MV-4-11 (cell line): ENCODE results near the gene FEN1.

Source experiments
- DNase-seq: peaks from one replicate; lab custom pipeline; 2025; lab: John Stamatoyannopoulos, UW

Gene FEN1

GRCh38 chr11:61757213-61757862 lies 35.4 kb upstream of the FEN1 start:
- no peak for DNase-seq

GRCh38 chr11:61760946-61761345 lies 31.8 kb upstream of the FEN1 start:
- DNase-seq = no peak

GRCh38 chr11:61761440-61762222 lies 31.1 kb upstream of the FEN1 start:
- no peak for DNase-seq

- no peak for DNase-seq
Measured at GRCh38 chr11:61762223-61762615, 30.5 kb upstream of the FEN1 start.

- no peak for DNase-seq
Measured at GRCh38 chr11:61762798-61763197, 29.9 kb upstream of the FEN1 start.

GRCh38 chr11:61763930-61764605 lies 28.6 kb upstream of the FEN1 start:
- no peak for DNase-seq

GRCh38 chr11:61764606-61765260 lies 28.0 kb upstream of the FEN1 start:
- no peak for DNase-seq

GRCh38 chr11:61765550-61766253 lies 27.0 kb upstream of the FEN1 start:
- no peak for DNase-seq

GRCh38 chr11:61766353-61766841 lies 26.3 kb upstream of the FEN1 start:
- DNase-seq = no peak

- no peak for DNase-seq
Measured at GRCh38 chr11:61768376-61769076, 24.2 kb upstream of the FEN1 start.

GRCh38 chr11:61769169-61769920 lies 23.4 kb upstream of the FEN1 start:
- DNase-seq = no peak

GRCh38 chr11:61769946-61770683 lies 22.6 kb upstream of the FEN1 start:
- no peak for DNase-seq

- DNase-seq = no peak
Measured at GRCh38 chr11:61771195-61771894, 21.4 kb upstream of the FEN1 start.

GRCh38 chr11:61771985-61772455 lies 20.7 kb upstream of the FEN1 start:
- no peak for DNase-seq

GRCh38 chr11:61773356-61773755 lies 19.4 kb upstream of the FEN1 start:
- no peak for DNase-seq

- DNase-seq = no peak
Measured at GRCh38 chr11:61773809-61774208, 18.9 kb upstream of the FEN1 start.

GRCh38 chr11:61774411-61774810 lies 18.3 kb upstream of the FEN1 start:
- DNase-seq = no peak

GRCh38 chr11:61775106-61775505 lies 17.6 kb upstream of the FEN1 start:
- DNase-seq = no peak
